GM12873 (cell line): ENCODE measurements around the gene EHD4.

Experiments used
- CTCF ChIP-seq: IDR thresholded peaks from 2 replicates; pipeline ENCODE4 v1.5.1; 2012; ENCODE audit warnings: low read depth, mild to moderate bottlenecking, moderate library complexity, low read length, control low read depth; ENCODE audit not compliant: insufficient read depth; ENCODE audit errors: missing control alignments

EHD4 gene

GRCh38 chr15:41927536-41927935, 44.8 kb downstream of the EHD4 start:
- TF ChIP-seq CTCF: no peak

- no peak for TF ChIP-seq CTCF
Measured at GRCh38 chr15:41926185-41927056, 45.9 kb downstream of the EHD4 start.

- TF ChIP-seq CTCF: no peak
Measured at GRCh38 chr15:41925086-41925608, 47.2 kb downstream of the EHD4 start.

- TF ChIP-seq CTCF: no peak
Measured at GRCh38 chr15:41923401-41923997, 48.9 kb downstream of the EHD4 start.

GRCh38 chr15:41922353-41922752, 50.0 kb downstream of the EHD4 start:
- no peak for TF ChIP-seq CTCF

GRCh38 chr15:41921639-41922038, 50.7 kb downstream of the EHD4 start:
- no peak for TF ChIP-seq CTCF

- TF ChIP-seq CTCF: no peak
Measured at GRCh38 chr15:41921167-41921566, 51.2 kb downstream of the EHD4 start.
